Amygdala (tissue), 56 donors: ENCODE data around the gene RAB1B.

Experiments used
- DNase-seq, 56 donors: peaks; one replicate each; lab custom pipeline; 2025; lab: John Stamatoyannopoulos, UW

Gene RAB1B

GRCh38 chr11:66281776-66282467 is 13.5 kb downstream of the RAB1B start:
- no peak for DNase-seq

- peak; percentile 42 to 100 (median 96) for DNase-seq
Measured at GRCh38 chr11:66282468-66283455, 14.3 kb downstream of the RAB1B start.

DNA sequence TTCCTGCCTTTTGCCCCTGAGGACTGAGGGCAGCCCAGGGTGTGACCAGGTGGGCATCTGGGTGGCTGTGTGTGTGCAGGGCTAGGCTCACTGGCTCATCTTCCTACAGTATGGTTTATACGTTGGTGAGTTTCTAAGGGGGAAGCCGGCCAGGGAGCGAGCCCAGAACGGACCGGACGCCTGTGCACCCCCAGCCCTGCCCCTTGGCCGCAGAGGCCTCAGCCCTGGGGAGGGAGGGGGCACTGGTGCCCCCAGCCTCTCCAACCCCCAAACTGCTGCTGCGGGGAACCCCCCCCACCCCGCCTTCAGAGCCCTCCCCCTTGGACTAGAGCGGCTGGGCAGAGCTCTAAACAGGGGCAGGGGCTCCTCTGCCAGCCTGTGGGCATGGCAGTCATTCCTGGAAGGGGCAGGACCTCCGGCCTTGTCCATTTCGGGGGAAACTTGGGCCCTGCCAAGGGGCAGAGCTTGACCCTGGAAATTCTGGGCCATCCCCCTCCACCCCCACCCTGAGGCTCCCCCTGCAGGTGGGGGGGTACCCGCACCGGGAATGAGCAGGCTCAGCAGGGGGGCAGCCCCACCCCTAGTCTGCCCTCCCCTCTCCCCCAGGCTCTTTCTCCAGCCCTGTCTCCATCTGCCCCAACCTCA is 15.1 kb downstream of the RAB1B start:
- DNase-seq: no peak

- DNase-seq: no peak
Measured at GRCh38 chr11:66284526-66285078, 16.2 kb downstream of the RAB1B start.

DNA sequence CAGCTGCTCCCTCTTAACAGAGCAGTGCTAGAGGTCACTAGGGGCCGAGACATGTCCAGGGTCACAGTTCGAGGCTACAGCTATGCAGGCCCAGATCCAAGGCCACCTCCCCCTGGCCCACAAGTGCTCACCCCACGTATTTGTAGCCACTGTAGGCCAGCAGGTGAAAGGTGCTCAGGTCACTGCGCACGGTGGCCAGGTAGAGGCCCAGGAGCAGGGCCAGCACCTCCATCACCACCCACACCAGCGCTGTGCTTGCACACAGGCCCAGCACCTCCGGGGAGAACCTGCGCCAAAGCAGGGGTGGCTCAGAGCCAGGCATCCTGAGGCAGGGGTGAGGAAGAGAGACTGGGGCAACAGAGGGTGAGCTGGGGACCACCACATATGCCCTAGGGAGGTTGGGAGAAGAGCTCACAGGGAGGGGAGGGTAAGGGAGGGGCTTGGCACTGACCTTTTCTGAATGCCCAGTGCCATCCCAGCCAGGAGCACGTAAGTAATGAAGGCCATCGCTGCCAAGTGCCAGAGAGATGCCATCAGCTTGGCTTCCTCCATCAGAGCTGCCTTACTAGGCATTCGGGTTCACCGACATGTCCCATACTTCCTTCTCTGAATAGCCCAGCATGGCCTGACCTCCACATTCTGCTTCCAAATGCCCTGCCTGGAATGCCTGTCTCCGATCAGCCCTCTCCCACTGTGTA is 17.0 kb downstream of the RAB1B start:
- no peak for DNase-seq

GRCh38 chr11:66286699-66287098 is 18.3 kb downstream of the RAB1B start:
- DNase-seq: no peak

- DNase-seq: no peak
Measured at GRCh38 chr11:66287211-66287888, 18.9 kb downstream of the RAB1B start.

GRCh38 chr11:66287889-66288670 is 19.6 kb downstream of the RAB1B start:
- peak in 1 of 56 donors; percentile 28 for DNase-seq

GRCh38 chr11:66288671-66289547 is 20.5 kb downstream of the RAB1B start, which contains the start of gene YIF1A:
Gene YIF1A (minus strand): TSS chr11:66289143. CDS start chr11:66288985, 158 bp downstream.
- peak; percentile 80 to 100 (median 99) for DNase-seq

- DNase-seq: peak in 19 of 56 donors; percentile 66 to 88 (median 75)
Measured at GRCh38 chr11:66289548-66290329, 21.3 kb downstream of the RAB1B start.

GRCh38 chr11:66290330-66290621 is 21.8 kb downstream of the RAB1B start:
- DNase-seq: no peak

DNA sequence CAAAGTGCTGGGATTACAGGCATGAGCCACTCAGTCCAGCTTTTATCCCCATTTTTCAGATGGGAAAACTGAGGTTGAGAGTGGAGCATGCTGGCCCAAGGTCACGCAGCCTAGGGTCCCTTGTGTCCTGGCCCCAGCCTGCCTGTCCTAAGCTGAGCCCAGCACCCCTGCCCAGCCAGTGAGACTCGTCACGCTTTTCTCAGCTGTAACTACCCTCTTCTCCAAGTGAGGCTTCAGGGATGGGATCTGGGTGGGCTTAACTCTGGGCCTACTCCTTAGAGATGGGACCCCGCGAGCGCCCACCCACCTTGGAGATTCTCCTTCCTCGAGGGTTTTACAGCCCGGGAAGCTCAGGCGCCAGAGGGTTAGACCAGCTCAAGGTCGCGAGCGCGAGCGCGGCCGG is 22.9 kb downstream of the RAB1B start:
- peak in 6 of 56 donors; percentile 28 to 57 (median 41) for DNase-seq

DNA sequence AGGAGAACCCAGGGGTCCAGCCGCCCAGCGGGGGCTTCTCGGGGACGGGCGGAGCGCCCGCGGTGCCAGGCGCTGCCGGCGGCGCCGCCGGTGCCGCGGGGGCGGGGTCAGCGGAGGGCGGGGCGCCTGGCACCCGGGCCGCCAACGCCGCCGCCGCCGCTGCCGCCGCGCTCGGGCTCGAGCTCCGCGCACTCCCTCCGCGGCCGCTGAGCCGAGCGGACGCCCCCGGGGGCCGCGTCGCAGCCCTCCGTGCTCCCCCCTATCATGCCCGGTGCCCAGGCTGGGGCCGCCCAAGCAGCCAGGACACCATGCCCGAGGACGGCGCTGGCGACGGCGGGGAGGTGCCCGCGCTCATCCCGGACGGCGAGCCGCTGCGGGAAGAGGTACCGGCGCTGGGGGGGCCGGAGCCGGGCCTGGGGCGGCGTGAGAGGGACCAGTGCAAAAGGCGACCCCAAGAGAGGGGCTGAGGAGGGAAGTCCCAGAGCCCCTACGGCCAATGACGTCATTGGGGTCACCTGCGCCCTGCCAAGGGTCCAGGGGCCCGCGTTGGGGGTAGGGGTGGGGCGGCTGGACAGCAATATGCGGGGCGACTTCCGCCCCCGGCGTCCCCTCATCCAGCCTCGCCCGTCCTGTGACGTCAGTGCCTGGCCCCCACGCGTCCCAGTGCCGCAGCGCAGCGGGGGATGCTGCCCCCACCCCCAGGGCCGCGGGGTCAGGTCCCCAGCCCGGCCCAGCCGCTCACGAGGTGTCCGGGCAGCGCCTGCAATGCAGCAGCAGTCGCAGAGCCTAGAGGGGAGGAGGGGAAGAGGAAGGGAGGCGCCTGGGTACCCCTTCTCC is 23.5 kb downstream of the RAB1B start, which contains the start of gene TMEM151A:
Gene TMEM151A, plus strand, starts transcription at position 189 of the 837 bp plus-strand sequence. Its CDS starts 120 bp downstream, at position 309.
- peak in 17 of 56 donors; percentile 18 to 83 (median 37) for DNase-seq

DNA sequence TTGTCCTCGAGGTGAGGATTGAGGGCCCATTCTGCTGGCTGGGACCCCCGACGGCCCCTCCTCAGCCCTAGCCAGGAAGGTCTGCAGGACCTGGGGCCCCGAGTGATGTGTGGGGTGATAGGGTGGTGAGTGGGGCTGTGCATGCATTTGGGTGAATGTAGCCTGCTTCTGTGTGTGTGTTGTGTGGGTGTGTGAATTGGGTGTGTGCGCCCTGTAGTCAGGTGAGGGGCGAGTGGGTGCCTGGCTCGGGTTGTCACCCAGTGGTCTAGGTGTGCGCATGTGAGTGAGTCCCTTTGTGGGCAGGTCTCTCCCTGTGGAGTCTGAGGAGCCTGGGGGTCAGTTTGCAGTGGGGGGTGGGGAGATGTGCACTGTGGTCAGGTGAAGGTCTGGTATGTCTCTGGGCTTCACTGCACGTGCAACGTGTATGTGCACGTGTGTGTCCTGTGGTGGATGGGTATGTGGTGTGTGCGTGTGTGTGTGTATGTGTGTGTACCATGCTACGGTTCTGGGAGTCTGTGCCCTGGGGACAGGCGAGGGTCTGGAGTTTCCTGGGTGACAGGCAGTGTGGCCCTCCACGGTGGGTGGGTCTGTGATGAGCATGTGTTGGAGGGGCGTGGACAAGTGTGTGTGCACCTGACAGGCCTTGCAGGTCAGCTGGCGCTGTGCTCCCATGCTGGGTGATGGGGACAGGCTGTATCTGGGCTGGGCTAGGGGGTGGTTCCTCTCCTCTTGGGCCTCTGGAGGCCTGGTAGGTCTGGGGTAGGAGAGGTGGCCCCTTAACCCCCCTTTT is 24.3 kb downstream of the RAB1B start:
- DNase-seq: peak in 1 of 56 donors; percentile 58

DNA sequence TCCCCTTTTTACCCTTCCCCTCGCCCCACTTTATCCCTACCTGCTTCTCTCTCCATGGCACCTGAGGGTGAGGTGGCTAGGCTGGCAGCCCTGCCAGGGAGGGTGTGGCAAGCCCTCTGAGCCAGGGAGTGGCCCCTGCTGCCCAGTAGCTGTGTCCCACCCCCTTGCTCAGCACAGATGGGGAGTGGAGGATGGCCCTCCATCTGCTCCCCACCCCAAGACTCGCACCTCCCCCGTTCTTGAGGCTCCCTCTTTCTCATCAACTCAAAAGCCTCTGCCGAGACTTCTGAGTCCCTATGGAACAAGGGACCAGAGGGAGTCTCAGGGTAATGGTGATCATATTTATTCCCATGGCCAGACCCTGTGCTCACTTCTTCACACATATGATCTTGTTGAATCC is 24.9 kb downstream of the RAB1B start:
- DNase-seq: no peak
